Upper lobe of left lung (tissue), 6 donors: ENCODE data around the gene PEMT. TPM values are rescaled to one million over a fixed set of nuclear protein-coding genes. Genes with fewer than 3 reads are reported as not detected.

Source experiments
- ATAC-seq, 2 donors: fragments of 200-7000 bp; cut with Tn5 transposase; one replicate each; pipeline ENCODE4 v1.9.1; 2022; ENCODE audit warnings: mild to moderate bottlenecking in 2 of 2, moderate library complexity in 2 of 2; ENCODE audit not compliant: low FRiP score in 2 of 2
- DNase-seq, 2 donors: peaks; one replicate each; pipeline ENCODE4 v3.0.0-alpha.2; 2019 to 2020
- H3K27ac ChIP-seq, 4 donors: fragments of 200-600 bp; sonication (generic); one replicate each; pipeline ENCODE4 v1.5.1; 2016 to 2019
- H3K27me3 ChIP-seq, 4 donors: fragments of 200-600 bp; sonication (generic); one replicate each; pipeline ENCODE4 v1.5.1; 2017 to 2019
- H3K36me3 ChIP-seq, 4 donors: fragments of 200-600 bp; sonication (generic); one replicate each; pipeline ENCODE4 v1.5.1; 2016 to 2019
- H3K4me1 ChIP-seq, 4 donors: fragments of 200-600 bp; sonication (generic); one replicate each; pipeline ENCODE4 v1.5.1; 2018 to 2019
- H3K4me3 ChIP-seq, 4 donors: fragments of 200-600 bp; sonication (generic); one replicate each; pipeline ENCODE4 v1.5.1; 2017 to 2019; ENCODE audit warnings: mild to moderate bottlenecking in 2 of 4, moderate library complexity in 1 of 4
- H3K9me3 ChIP-seq, 4 donors: fragments of 200-600 bp; sonication (generic); one replicate each; pipeline ENCODE4 v1.5.1; 2018 to 2019
- EP300 ChIP-seq, 4 donors: sonication (generic); formaldehyde crosslinking; IDR thresholded peaks; one replicate each; pipeline ENCODE4 v1.5.1; 2017; ENCODE audit warnings: antibody characterized with exemption in 4 of 4, control low read depth in 2 of 4
- POLR2A ChIP-seq, 4 donors: fragments of 450-650 bp; IDR thresholded peaks; one replicate each; pipeline ENCODE4 v1.5.1; 2016 to 2017; ENCODE audit warnings: antibody characterized with exemption in 4 of 4, mild to moderate bottlenecking in 2 of 4
- POLR2AphosphoS5 ChIP-seq, 2 donors: sonication (generic); formaldehyde crosslinking; IDR thresholded peaks; one replicate each; pipeline ENCODE4 v1.5.1; 2017; ENCODE audit warnings: antibody characterized with exemption in 2 of 2
- WGBS, 2 donors: methylation state at CpG; one replicate each; pipeline ENCODE4 v1.1.5; 2017 to 2018; 5-methylcytosine and 5-hydroxymethylcytosine counted together
- total RNA-seq, 6 donors: library from RNA; depleted of rRNA in 4 of 6; stranded (reverse); fragments of >200 nt in 4 of 6; gene quantifications; one replicate each; pipeline versions ENCODE4 v1.1.0 to v1.2.1, GENCODE V29; 2016 to 2021
- TF ChIP-seq, protein P1 (sequence below), 6 experiments: fragments of 450-650 bp in 4 of 6; fragments of 200-600 bp in 2 of 6; sonication (generic) in 2 of 6; IDR thresholded peaks; one replicate each; pipeline ENCODE4 v1.5.1; 2016 to 2019; ENCODE audit warnings: antibody characterized with exemption in 6 of 6
- donor health status: DM: no; HTN: no; CAD: no; lungs with moderate emphysema.
- donor health status: DM: no; HTN: yes; CAD: no; lungs with severe emphysema.

The PEMT gene
- total RNA-seq, 6 donors from 2014 or later: 16.6 to 44.9 (median 32.2) TPM

DNA sequence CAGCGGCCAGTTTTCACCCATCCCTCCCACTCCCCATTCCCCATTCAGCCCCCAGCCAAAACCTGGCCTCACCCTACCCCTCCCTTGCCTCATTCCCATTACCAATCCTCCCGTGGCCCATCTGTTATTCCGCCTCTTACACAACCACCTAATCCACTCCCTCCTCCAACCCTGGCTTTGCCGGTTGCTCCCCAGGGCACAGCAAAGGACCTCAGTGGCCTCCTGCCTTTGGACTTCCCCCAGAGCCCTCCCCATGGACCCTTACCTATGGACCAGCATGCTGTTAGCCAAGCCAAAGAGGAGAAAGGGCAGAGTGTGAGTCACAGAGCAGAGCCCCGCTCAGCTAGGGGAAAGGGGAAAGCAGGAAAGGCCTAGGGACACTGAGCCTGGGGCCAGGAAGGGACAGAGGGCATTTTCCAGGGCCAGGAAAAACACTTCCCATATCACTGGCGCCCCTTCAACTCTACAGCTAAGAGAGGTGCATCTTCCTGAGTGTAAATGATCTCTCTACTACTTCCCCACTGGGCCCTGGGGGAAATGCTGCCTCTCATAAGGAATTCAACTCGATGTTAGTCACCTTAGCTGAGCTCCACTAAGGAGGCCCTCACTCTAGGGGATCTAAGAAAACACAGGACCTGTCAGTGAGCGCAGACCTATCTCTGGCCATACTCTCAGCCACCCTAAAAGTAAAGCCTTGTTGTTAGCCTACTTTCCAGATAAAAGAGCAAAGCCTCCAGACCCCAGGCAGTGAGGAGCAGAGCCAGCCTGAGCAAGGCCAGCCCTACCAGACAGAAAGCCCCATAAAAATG is 10.6 kb downstream of the PEMT start:
- 82 to 86% methylated on average over 8 of the region's 8 CpGs for WGBS, 2 donors
- DNase-seq: no peak
- no peak overlapping the region for H3K4me3 ChIP-seq

DNA sequence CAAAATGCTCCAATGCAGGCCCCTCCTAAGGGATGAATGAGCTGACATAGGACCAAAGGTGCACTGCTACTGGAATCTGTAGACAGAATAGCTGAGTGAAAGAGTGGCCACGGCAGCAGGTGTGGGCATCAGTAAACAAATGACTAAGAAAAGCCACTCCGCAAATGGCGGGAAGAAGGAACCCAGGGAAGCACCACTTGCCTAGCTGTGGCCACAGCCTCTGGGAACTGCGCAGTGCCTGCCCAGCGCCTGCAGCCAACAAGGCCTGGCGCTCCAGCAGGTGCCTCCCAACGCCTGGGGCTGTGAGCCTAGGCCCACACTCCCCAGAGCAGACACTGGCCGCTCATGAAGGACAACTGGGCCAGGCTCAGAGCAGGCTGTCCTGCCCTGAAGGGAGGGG is 11.8 kb downstream of the PEMT start:
- Histone ChIP-seq H3K4me1 (peaks cover 0 to 9% (median 5%) of the 10 kb centered on the region in 4 donors), H3K4me3 (no peak overlapping the region), H3K27ac (no peak overlapping the region), H3K36me3 (peaks cover 0 to 7% (median 3%) of the 10 kb centered on the region in 4 donors), H3K27me3 (no peaks in the 10 kb centered on the region), H3K9me3 (no peaks in the 10 kb centered on the region)
- DNase-seq (no peak), ATAC-seq (no peak)
- no peak for TF ChIP-seq POLR2AphosphoS5 (IDR thresholded peaks at IDR 0.05)
- TF ChIP-seq POLR2A (IDR thresholded peaks at IDR 0.05): no peak
- TF ChIP-seq, protein P1, sequence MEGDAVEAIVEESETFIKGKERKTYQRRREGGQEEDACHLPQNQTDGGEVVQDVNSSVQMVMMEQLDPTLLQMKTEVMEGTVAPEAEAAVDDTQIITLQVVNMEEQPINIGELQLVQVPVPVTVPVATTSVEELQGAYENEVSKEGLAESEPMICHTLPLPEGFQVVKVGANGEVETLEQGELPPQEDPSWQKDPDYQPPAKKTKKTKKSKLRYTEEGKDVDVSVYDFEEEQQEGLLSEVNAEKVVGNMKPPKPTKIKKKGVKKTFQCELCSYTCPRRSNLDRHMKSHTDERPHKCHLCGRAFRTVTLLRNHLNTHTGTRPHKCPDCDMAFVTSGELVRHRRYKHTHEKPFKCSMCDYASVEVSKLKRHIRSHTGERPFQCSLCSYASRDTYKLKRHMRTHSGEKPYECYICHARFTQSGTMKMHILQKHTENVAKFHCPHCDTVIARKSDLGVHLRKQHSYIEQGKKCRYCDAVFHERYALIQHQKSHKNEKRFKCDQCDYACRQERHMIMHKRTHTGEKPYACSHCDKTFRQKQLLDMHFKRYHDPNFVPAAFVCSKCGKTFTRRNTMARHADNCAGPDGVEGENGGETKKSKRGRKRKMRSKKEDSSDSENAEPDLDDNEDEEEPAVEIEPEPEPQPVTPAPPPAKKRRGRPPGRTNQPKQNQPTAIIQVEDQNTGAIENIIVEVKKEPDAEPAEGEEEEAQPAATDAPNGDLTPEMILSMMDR (IDR thresholded peaks at IDR 0.05): no peak
- no peak for TF ChIP-seq EP300 (IDR thresholded peaks at IDR 0.05)
- 83 to 89% methylated on average over 6 to 8 of the region's 8 CpGs for WGBS, 2 donors

More for the DNA sequence above, 10.6 kb downstream of the PEMT start:
- peaks cover 0 to 6% (median 1%) of the 10 kb centered on the region in 4 donors for H3K4me1 ChIP-seq
- peaks cover 0 to 7% (median 3%) of the 10 kb centered on the region in 4 donors for H3K36me3 ChIP-seq
- H3K9me3 ChIP-seq: no peaks in the 10 kb centered on the region
- H3K27me3 ChIP-seq: no peaks in the 10 kb centered on the region
- no peak for TF ChIP-seq EP300 (IDR thresholded peaks at IDR 0.05)
- TF ChIP-seq, protein P1 (IDR thresholded peaks at IDR 0.05): no peak
- H3K27ac ChIP-seq: peak overlapping the region in 1 of 4 donors; percentile 21
- no peak for ATAC-seq

DNA sequence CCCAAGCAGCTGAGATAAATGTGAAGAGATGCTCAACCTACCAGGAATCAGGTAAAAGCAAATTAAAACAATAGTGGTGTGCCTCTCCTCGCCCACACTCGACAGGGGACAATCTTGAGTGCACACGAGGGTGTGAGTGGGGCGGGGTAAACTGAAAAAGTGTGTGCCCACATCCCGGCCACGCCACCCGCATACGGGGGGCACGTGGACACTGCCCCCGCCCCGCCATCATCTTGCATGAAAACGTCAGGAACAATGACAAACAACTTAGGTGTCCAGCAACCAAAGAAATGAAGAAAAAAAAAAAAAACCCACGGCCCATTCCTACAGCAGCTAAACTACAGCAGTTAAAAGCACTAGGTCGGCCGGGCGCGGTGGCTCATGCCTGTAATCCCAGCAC is 14.1 kb downstream of the PEMT start:
- peak overlapping the region in 1 of 4 donors; percentile 75 for H3K27ac ChIP-seq
- WGBS, 2 donors: 92 to 95% methylated on average over 17 of the region's 17 CpGs
- no peak for ATAC-seq

DNA sequence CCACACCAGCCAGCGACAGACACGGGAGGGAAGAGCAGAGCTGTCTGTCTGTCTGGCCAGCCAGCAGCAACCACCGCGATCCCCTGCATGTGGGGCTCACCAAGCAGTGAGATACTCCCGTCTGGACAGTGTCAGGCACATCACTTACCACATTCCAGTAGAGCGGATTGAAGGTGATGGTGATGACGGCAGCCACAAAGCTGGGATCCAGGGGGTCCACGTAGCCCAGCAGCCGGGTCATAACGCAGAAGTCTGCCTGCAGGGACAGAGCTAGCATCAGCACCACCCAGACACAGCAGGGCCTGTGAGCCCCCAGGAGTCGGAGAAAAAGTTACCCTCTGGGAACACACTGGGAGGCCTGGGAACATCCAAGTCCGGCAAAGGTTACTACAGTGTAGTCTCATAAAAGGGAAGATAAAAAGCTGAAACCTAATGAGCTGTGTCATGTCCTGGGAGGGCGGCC is 14.7 kb downstream of the PEMT start:
- ATAC-seq: peak in 1 of 2 donors; percentile 51
- Histone ChIP-seq H3K27me3 (no peaks in the 10 kb centered on the region), H3K4me3 (no peak overlapping the region), H3K4me1 (peaks cover 0 to 10% (median 5%) of the 10 kb centered on the region in 4 donors), H3K9me3 (no peaks in the 10 kb centered on the region), H3K36me3 (peaks cover 0 to 7% (median 3%) of the 10 kb centered on the region in 4 donors), H3K27ac (peak overlapping the region; percentile 42 to 75 (median 63))
- whole genome bisulfite sequencing, 2 donors: 66 to 87% methylated on average over 5 to 13 of the region's 13 CpGs
- TF ChIP-seq EP300 (IDR thresholded peaks at IDR 0.05) (no peak), POLR2AphosphoS5 (IDR thresholded peaks at IDR 0.05) (peak in 1 of 2 donors; percentile 32)
- TF ChIP-seq, protein P1 (IDR thresholded peaks at IDR 0.05): no peak
- no peak for DNase-seq

More for the DNA sequence above, 14.1 kb downstream of the PEMT start:
- peaks cover 0 to 10% (median 5%) of the 10 kb centered on the region in 4 donors for H3K4me1 ChIP-seq
- TF ChIP-seq POLR2A (IDR thresholded peaks at IDR 0.05) (no peak), POLR2AphosphoS5 (IDR thresholded peaks at IDR 0.05) (no peak), EP300 (IDR thresholded peaks at IDR 0.05) (no peak)
- TF ChIP-seq, protein P1 (IDR thresholded peaks at IDR 0.05): no peak
- no peak overlapping the region for H3K4me3 ChIP-seq
- DNase-seq: no peak
- peaks cover 0 to 7% (median 3%) of the 10 kb centered on the region in 4 donors for H3K36me3 ChIP-seq
- no peaks in the 10 kb centered on the region for H3K9me3 ChIP-seq
- no peaks in the 10 kb centered on the region for H3K27me3 ChIP-seq
